HG02623 (cell line): Measurements from ENCODE around the gene FAM222A.

Source experiments
- ATAC-seq: cut with Tn5 transposase; IDR thresholded peaks from one replicate; pipeline ENCODE4 v1.9.1; 2021; ENCODE audit warnings: moderate library complexity; ENCODE audit not compliant: unreplicated experiment

The FAM222A gene

DNA sequence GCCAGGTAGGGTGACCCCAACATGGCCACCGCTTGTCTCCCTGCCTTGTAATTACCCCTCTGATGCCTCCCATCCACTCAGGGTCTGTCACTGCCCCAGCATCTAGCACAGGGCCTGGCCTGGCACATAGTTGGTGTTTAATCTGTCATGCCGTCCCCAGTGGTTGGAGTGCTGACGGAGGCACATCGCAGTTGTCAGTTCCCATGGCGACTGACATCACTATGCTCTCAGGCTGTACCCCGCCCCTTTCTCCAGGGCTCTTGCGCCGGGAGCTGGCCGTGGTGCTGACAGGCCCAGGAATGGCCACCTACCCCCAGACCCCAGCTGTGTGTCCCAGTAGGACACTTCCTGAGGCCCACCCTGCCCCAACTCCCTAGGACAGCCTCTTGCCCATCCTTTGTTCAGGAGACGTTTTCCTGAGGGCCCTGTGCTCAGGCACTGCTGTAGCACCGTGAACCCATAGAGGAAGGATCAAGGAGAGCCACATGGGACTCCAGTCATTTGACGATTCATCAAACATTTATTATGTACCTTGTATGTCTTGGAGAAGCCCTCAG is 23.0 kb downstream of the FAM222A start:
- no peak for ATAC-seq

DNA sequence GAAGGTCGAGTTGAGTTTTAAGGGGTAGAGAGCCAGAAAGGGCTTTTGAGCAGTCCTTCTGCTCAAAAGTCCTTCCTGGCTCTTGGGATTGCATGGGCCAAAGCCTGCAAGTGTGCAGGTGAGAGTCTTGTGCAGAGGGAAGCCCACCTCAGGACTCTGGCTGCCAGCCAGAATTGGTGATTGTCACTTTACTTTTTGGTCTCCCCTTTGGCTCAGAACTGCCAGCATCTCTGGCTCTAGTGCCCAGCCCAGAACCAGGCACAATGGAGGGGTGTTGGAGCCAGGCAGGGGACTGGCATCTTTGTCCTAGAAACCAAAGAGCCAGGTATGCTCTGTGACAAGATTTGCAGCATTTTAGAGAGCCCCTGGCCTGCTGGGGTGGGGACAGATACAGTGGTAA is 23.5 kb downstream of the FAM222A start:
- ATAC-seq, result no peak

DNA sequence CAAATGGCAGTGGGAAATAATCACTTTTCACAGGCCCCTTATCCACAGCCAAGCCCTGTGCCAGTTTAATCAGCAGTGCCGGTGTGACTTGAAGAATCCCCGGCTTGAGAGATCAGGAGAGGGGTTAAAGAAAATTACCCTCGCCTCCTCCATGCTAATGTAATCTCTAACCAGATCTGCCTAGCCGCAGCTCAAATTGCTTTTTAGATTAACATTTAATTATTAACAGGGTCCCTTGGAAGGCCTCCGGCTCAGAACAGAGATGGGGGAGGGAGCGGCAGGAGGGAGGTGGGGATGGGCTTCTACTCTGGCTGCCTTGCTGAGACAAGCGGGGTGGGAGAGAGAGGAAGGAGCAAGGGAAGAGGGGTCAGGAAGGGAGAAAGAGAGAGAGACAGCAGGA is 24.0 kb downstream of the FAM222A start:
- no peak for ATAC-seq

DNA sequence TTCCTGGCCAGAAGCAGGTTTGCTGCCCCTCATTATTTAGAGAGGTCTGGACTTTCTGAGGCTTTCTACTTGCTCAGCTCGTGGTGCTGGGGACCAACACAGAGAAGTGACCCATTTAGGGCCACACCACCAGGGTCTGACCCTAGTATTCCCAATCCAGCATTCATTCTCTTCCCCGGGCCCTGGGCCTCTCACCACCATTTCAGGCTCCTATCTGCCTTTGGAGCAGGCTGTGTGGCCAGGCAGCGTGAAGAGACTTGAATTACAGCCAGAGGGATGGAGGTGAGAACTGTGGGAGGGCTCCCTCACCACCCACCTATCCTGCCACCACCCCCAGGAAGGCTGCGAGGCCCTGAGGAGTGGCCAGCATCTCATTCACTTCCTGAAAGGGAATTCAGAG is 24.6 kb downstream of the FAM222A start:
- ATAC-seq, result no peak

DNA sequence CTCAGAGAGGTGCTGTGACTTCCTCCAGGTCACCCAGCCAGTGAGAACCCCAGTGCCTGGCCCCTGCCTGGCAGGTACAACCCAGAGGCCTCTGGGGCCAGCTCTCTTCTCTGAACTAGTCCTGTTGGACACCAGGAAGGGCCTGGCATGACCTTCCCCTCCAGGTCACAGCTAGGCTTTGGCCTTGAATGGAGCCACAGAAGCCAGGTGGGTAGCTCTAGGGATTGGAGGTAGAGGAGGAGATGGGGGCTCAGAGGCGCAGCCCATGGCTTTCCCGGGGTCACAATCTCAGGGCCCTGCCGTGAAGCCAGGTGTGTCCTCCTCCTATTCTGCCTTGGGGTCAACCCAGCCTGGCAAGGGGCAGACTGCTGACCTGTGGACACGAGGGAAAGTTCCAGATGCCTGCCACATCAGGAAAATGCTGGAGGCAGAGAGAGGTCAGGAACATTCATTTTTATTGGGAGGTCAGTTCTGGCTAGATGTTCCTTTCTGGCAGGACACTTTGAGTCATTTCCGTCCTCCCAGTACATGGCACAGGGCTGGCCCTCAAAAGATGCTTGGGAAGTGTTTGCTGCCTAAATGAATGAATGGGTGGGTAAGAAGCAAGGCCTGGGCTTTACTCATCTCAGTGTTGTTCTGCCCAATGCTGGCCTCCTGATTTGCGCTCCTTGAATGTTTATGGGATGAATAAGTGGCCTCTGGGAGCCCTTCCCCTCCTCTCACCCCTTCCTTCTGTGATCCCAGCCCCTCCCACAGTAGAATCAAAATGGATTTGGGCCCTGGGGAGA is 25.4 kb downstream of the FAM222A start:
- ATAC-seq, result no peak

DNA sequence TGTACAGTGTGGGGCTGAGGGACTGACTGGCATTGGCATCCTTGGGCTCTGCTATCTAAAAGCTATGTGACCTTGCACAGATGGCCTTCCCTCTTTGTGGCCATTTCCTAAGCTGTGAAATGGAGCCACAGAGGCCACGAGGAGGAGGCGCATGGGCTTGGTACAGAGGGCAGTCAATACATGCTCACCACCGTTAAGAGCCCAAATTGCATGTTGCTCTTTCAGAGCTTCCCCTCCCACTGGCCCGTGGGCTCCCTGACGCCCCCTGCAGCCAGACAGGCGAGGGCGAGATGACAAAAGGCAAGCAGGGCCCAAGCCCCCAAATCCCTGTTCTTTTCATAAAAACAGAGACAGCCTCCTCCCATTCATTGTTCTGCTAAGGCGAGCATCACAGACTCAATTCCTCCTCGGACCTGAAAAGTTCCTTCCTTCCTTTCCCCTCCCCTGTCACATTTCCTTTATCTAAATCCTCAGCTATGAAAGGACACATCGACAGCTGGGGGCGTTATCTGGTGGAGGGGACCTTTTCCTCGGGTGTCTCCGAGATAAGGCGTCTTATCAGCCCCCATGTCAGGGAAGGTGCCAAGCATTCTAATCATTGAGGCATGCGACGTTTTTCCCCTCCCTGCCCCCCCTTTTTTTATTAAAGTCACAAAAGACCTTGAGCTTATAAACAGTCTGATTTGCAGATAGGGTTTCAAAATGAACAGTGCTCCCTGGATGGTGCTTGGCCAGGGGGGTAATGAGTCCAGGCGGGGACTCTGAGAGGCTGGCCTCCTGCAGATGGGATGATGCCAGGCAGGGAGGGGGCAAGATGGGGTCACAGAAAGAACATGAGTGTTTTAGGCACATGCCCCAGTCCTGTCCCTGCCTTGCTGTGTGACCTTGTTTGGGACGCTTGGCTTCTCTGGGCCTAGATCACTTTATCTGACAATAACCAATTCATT is 26.4 kb downstream of the FAM222A start:
- no peak for ATAC-seq

DNA sequence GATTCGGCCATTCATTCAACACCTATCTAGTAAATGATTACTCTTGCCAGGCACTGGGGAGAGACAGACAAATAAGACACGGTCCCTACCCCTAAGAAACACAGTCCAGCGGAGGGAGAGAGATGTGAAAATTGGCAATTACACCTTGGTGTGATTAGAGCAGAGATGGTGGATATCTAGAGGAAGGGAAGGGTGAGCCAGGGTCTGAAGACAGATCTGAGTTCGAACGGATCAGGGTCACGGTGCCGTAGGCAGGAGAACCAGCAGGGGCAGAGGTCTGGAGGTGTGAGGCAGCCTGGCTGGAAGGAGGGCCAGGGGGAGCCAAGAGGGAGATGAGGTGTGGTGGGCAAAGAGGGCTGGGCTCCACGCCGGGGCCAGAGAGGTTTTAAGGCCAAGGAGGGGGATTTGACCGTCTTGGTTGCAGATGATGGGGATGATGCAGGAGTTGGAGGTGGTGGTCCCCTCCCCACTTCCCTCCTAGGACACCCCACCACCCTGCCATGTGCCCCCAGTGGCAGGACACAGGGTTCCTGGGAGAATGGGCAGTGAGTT is 27.1 kb downstream of the FAM222A start:
- ATAC-seq, result no peak

DNA sequence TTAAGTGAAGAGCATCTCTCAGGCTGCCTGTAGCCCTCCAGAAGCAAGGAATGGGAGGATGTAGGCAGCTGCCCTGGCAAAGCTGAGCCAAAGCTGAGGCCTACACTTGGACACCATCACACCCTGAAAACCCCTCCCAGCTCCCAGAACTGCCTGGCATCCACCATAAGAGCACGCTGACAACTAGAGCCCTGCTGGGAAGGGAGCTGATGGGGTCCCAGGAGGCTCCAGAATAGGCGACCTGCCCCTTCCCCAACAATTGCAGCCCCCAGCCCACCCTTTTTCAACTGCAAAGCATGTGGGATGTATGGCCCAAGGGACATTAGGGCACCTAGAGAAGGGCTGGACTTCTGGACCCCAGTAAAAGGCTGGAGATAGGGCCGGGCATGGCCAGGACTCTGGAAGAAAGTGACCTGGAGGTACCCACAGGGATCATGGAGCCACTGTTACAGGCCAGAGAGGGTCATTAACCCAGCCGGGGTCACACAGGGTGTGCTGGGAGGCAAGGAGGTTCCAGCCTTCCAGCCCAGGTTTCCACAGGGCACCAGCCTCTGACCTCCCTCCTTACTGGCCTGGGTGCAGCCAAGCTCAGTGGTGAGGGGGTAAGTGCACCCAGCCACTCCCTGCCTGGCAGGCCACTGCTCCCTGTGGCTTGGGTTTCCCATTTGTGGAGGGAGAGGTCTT is 27.8 kb downstream of the FAM222A start:
- no peak for ATAC-seq

DNA sequence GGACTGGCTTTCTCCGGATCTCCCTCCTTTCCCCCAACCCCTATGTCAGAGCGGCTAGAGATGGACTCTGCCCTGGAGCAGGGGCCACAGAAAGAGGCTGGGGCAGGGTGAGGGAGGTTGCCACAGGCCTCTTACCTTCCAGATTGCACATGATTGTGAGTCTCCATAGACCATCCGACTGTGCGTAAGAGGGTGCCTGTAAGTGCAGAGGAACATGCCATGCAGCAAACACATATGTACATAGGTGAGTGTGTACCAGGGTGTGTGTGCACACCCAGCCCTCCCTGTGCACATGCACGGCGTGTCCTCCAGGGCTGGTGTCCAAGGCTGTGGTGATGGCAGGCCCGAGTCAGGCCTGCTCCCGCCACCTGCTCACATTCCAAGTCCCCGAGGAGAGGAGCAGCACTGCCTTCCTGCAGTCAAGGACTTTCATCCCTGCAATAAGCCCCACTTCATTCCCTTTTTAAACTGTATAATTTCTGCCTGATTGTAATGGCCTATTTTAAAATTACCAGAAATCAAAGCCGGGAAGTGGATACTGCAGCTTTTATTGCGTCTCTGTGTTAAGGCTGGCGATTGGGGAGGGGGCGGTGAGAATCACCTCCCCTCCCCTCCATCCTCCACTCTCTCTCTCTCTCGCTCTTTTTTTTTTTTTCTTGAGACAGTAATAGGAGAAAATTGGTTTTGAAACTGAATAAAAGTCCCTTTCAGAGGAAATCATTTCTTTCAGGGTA is 28.5 kb downstream of the FAM222A start:
- no peak for ATAC-seq

DNA sequence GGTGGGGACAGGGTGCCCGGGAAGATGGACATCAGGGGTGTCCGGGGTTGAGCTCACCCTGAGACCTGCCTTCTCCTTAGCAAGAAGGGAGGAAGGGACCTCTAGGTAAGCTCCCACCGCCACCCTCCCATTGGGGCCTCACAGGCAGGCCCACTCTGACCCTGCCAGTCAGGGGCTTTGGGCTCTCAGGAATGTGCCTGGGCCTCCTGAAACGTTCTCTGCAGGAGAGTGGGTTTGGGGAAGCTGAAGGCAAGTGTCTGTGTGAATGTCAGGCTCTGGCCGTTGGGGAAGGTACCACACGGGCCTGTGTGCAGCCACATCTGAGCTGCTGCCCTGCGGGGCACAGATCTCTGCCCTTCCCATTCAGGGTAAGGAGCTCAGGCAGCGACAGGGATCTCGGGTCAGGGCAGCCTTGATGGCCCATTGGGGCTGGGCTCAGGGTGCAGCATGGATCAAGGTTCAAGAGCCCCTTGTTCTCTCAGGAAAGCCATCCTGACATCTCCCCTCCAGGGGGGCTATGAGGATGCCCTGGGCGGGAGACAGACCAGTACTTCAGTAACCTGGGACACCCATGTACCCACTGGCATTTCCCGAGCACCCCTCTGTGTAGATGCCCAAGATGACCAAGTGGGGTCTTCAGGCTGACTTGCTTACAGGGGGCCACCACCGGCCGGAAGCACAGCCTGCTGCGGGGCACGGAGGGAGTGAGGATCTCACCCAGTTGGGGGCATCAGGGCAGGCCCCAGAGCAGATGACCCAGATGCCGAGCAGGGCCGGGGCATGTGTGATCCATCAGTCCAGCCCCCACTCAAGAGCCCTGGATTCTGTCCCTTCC is 29.7 kb downstream of the FAM222A start:
- ATAC-seq, result no peak

DNA sequence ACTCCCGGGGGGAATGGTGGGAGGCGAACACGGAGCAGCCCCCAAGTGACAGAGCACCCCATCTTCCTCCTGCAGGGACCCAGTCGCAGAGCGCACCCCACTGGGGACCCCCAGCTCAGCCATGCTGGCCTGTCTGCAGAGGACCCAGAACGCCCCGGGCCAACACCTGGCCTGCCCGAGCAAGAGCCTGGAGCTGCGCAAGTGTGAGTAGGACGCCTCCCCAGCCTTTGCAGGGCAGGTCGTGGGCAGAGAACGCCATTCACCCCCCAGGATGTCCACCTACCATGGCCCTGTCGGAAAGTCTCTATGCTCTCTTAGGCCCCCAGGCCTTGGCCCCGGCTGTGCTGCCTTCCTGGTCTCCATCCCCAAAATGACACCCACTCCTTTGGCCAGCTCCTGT is 30.4 kb downstream of the FAM222A start:
- ATAC-seq, result no peak

DNA sequence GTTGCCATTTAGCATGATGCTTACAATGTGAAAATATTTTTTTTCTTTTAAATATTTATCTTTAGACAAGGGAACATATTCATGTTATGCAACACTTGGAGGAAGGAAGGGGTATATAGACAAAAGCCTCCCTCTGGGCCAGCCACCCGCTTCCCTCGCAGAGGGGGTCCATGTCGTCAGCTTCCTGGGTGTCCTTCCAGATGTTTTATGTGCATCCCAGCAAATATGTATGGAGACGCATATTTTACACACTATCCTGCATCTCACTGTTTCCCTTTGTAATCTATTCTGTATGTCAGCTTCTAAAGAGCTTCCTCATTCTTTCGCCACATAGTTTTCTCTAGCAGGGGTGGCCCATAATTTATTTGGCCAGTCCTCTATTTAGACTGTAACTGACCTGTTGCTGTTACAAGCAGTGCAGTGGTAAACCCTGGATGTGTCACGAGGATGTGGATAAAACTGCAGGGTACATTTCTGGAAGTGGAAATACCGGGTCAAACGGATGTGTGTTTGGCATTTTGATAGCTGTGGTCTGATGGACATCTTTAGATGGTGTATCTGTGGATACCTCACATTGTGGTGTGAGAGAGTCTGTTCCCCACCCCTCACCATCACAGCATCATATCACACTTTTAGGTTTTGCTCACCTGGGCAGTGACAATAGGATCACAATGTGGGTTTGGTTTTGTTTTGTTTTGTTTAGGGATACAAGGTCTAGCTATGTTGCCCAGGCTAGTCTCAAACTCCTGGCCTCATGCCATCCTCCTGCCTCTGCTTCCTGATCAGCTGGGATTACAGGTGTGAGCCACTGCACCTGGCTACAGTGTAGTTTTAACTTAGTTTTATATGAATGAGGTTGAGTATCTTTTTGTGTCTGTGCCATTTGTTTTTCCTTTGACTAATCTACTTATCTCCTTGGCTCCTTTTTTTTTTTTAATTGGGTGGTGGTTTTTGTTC is 31.6 kb downstream of the FAM222A start:
- no peak for ATAC-seq

DNA sequence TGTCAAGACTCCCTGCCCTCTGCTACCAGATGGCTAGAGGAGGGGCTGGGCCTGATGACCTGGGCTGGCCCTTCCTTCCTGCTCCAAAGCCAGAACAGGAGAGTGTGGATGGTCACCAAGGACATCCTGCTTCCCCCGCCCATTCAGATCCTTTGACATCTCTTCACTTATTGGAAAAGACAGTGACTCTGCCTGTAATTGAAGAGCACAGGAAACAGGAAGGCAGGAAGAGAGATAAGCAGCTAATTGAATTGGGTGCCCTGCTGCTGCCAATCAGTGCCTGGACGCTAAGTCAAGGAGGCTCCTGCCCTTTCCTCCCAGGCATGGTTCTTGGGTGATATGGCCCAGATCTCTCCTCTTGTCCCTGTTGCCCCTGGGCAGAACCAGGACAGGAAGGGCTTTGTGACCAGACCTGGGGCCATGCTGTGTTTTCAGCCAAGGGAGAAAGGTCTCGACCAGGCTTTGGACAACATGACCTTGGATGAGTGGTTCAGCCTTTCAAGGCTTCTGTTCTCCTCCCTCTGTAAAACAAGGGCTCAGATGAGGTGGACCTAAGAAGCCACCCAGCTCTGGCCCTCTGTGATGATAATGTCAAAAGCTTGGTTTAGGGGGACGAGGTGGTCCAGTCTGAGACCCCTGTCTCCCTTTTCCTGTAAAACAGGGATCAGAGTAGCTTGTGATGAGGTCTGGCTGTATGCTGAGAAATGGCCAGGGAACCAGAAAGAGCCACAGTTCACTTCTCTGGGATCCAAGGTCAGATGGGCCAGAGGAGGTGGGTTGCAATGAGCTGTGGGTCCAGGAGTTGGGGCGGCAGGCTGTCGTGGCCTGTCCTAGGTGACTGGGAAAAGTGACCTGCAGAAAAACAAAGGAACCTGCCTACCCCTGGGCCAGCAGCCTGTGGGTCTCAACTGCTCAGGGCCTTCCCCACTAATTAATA is 38.8 kb downstream of the FAM222A start:
- ATAC-seq, result no peak

DNA sequence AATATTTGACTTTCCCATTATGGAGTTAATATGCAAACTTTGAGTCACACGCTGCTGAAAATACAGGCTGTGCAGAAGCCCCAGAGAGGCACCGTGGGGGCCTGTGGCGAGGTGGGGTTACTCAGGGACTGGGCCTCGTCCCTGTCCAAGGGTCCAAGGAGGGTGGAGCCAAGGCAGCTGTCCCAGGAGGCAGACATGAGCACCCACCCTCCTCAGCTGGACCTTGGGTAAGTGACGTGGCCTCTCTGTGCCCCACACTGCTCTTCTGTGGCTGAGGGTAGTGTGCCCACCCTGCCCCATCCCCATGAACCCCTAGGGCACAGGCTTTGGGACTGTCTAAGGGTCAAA is 39.4 kb downstream of the FAM222A start:
- ATAC-seq, result no peak

DNA sequence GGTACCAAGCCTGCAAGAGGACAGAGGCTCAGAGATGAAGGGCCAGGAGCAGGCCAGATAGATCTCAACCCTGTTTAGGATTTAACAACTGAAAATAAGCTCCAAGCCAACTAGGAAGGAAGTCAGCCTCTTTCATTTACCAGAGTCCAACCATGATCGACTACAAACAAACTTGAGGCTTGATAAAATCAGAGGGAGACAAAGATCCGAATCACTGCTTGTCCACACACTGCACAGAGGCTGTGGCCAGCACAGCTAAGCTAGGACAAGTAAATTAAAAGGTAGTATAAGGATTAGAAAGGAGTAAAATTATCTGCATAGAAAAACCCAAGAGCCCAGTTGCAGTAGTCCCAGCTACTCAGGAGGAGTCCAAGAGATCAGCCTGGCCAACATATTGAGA is 40.3 kb downstream of the FAM222A start:
- ATAC-seq, result no peak

DNA sequence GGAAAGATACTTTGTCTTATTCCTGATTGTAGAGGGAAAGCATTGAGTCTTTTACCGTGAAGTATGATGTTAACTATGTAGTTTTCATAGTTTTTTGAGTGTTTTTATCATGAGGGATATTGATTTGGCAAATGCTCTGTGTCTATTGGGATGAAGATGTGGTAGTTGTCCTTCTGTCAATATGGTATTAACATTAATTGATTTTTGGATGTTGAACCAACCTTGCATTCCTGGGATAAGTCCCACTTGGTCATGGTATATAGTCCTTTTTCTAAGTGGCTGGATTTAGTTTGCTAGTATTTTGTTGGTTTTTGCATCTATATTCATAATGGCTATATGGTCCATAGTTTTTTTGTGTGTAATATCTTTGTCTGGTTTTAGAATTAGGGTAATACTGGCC is 42.8 kb downstream of the FAM222A start:
- ATAC-seq, result no peak

DNA sequence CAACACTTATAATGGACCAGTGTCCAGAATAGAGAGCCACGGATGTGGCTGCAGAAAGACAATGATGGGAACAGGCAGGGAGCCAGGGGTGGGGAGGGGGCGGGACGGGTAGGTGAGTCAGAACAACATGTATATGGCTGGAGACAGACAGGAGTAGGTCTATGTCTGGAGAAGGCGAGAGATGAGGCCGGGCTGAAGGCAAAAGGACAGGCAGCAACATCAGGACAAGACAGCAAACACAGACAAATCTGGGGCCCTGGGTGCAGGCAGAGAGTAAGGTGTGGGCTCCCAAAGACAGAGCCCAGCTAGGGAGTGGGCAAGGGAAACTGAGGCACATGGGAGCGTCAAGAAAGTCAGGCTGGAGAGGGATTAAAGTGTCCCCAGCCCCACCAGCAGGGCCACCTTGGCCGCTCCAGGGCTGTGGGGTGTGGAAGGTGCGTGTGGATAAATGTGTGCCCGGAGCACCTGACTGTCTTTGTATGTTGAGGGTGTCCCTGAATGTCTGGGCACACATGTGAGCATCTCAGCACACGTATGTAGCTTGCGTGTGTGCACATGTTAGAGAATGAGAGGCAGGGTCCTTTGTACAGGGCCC is 44.1 kb downstream of the FAM222A start:
- no peak for ATAC-seq
